HL-60 (cell line): ENCODE data around the gene SAFB.
A peak's percentile ranks its signal among the peaks of the same experiment; 100 is the strongest.

ENCODE experiments used
- DNase-seq, 2 experiments: peaks; one replicate each; pipeline ENCODE4 v3.0.0-alpha.2; 2010 to 2020; ENCODE audit warnings: low read depth in 1 of 2, low spot score in 1 of 2
- H3K27ac ChIP-seq: fragments of 250-450 bp; sonication (Bioruptor Pico); replicated peaks from 2 replicates; pipeline ENCODE4 v1.5.1; 2020; ENCODE audit warnings: mild to moderate bottlenecking, moderate library complexity
- H3K27me3 ChIP-seq: fragments of 250-450 bp; sonication (Bioruptor Pico); 2 replicates; pipeline ENCODE4 v1.5.1; 2021; ENCODE audit warnings: mild to moderate bottlenecking, moderate library complexity; ENCODE audit not compliant: insufficient read depth, poor library complexity, severe bottlenecking
- H3K4me3 ChIP-seq: replicated peaks from 2 replicates; pipeline ENCODE4 v1.5.1; 2011; ENCODE audit warnings: mild to moderate bottlenecking, control low read depth, low read length; ENCODE audit not compliant: insufficient read depth
- CTCF ChIP-seq: IDR thresholded peaks from one replicate; pipeline ENCODE4 v1.5.1; 2011; ENCODE audit warnings: low read length, control low read depth, inconsistent platforms; ENCODE audit not compliant: insufficient read depth
- GABPA ChIP-seq: IDR thresholded peaks from 2 replicates; pipeline ENCODE4 v1.6.1; 2012; ENCODE audit warnings: low read depth
- POLR2AphosphoS5 ChIP-seq: IDR thresholded peaks from 2 replicates; pipeline ENCODE4 v1.6.1; 2012; ENCODE audit warnings: low read depth
- REST ChIP-seq: IDR thresholded peaks from 2 replicates; pipeline ENCODE4 v1.6.1; 2012; ENCODE audit warnings: low read depth; ENCODE audit not compliant: insufficient replicate concordance
- SPI1 ChIP-seq: IDR thresholded peaks from 2 replicates; pipeline ENCODE4 v1.6.1; 2012; ENCODE audit warnings: low read depth, mild to moderate bottlenecking, borderline replicate concordance

SAFB gene

GRCh38 chr19:5711713-5712161 lies 88.9 kb downstream of the SAFB start:
- Histone ChIP-seq H3K4me3 (no peak overlapping the region), H3K27me3 (no peaks in the 10 kb centered on the region), H3K27ac (no peak overlapping the region)
- DNase-seq, result no peak
- TF ChIP-seq SPI1 (no peak), GABPA (no peak), POLR2AphosphoS5 (no peak), CTCF (no peak), REST (no peak)

DNA sequence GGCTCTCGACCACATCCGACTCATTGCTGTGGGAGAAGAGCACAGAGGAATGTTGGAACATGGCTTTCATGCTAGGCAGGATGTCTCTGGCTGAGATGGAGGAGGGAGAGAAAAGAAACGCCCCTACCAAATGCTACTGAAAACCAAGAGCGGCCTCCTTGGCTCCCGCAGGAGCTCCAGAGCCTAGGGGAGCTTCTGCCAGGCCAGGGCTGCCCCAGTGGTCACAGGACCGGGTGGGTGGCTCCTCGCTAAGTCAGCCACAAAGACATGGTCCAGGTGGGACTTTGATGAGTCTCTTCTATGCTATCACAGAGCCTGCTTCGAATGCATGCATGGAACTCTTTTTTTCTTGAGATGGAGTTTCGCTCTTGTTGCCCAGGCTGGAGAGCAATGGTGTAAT lies 90.3 kb downstream of the SAFB start:
- Histone ChIP-seq H3K27ac (no peak overlapping the region), H3K27me3 (no peaks in the 10 kb centered on the region), H3K4me3 (no peak overlapping the region)
- no peak for TF ChIP-seq REST
- no peak for TF ChIP-seq GABPA
- no peak for TF ChIP-seq POLR2AphosphoS5
- no peak for TF ChIP-seq SPI1
- TF ChIP-seq CTCF, result no peak
- no peak for DNase-seq

- Histone ChIP-seq H3K27ac (no peak overlapping the region), H3K27me3 (no peaks in the 10 kb centered on the region), H3K4me3 (no peak overlapping the region)
- DNase-seq, result no peak
- TF ChIP-seq CTCF, result no peak
- 0 out of 2 replicates have a peak, but pooled peaks have one; percentile 1 for TF ChIP-seq POLR2AphosphoS5
- no peak for TF ChIP-seq REST
Observed at GRCh38 chr19:5714816-5715215, 91.9 kb downstream of the SAFB start.
